Lower leg skin (tissue), 3 donors: ENCODE data around the gene SLC5A11.

Experiments
- POLR2A ChIP-seq, 2 donors: fragments of 450-650 bp; IDR thresholded peaks; one replicate each; pipeline ENCODE4 v1.6.1; 2016 to 2017; ENCODE audit warnings: antibody characterized with exemption in 2 of 2, mild to moderate bottlenecking in 1 of 2, moderate library complexity in 1 of 2
- TF ChIP-seq, protein P1 (sequence below), 3 donors: fragments of 450-650 bp; IDR thresholded peaks; one replicate each; pipeline ENCODE4 v1.5.1; 2016; ENCODE audit warnings: antibody characterized with exemption in 3 of 3, mild to moderate bottlenecking in 3 of 3, moderate library complexity in 2 of 3

DNA sequence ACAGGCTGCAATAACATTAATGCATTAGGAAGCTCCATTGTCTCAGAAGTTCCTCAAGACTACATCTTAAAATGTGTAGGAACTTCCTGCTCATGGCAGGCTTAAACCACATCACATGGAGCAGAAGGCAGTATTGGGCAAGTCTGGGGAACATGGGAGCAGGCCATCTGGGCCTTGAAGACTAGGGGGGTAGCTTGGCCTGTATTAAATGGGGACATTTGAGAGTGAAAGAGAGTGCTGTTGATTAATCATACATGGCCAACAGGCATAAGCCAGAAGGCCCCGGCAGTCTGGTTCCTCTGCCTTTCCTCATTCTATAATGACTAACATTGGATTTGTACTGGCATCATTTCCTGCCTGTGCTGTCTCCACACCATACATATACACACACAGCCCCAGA lies 25.2 kb upstream of the SLC5A11 start:
- TF ChIP-seq, protein P1, sequence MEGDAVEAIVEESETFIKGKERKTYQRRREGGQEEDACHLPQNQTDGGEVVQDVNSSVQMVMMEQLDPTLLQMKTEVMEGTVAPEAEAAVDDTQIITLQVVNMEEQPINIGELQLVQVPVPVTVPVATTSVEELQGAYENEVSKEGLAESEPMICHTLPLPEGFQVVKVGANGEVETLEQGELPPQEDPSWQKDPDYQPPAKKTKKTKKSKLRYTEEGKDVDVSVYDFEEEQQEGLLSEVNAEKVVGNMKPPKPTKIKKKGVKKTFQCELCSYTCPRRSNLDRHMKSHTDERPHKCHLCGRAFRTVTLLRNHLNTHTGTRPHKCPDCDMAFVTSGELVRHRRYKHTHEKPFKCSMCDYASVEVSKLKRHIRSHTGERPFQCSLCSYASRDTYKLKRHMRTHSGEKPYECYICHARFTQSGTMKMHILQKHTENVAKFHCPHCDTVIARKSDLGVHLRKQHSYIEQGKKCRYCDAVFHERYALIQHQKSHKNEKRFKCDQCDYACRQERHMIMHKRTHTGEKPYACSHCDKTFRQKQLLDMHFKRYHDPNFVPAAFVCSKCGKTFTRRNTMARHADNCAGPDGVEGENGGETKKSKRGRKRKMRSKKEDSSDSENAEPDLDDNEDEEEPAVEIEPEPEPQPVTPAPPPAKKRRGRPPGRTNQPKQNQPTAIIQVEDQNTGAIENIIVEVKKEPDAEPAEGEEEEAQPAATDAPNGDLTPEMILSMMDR (IDR thresholded peaks at IDR 0.05), result no peak
- TF ChIP-seq POLR2A (IDR thresholded peaks at IDR 0.05), result no peak
